ENCODE data around the gene FCMR.

DNA sequence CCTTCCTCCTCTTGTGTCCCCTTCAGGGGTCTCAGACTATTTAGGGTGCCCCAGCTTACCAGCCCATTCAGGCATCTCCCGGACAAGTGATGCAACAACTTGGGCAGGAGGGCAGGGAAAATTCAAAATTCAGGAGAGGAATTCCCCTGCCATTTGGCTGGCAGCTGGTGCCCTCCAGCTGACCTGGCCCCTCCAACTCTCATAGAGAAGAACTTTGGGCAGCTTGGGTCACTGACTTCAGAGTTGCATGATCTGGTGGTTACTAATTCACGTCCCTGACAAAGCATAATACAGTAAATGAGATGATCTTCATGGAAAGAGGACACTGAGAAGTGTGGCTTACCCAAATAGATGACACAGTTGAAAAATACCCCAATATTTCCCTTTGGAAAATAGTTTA is 48.7 kb upstream of the FCMR start, which contains the start of gene FCAMR:
- TF ChIP-seq, protein P1, sequence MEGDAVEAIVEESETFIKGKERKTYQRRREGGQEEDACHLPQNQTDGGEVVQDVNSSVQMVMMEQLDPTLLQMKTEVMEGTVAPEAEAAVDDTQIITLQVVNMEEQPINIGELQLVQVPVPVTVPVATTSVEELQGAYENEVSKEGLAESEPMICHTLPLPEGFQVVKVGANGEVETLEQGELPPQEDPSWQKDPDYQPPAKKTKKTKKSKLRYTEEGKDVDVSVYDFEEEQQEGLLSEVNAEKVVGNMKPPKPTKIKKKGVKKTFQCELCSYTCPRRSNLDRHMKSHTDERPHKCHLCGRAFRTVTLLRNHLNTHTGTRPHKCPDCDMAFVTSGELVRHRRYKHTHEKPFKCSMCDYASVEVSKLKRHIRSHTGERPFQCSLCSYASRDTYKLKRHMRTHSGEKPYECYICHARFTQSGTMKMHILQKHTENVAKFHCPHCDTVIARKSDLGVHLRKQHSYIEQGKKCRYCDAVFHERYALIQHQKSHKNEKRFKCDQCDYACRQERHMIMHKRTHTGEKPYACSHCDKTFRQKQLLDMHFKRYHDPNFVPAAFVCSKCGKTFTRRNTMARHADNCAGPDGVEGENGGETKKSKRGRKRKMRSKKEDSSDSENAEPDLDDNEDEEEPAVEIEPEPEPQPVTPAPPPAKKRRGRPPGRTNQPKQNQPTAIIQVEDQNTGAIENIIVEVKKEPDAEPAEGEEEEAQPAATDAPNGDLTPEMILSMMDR (IDR thresholded peaks at IDR 0.05) = no peak
- no peak for TF ChIP-seq EZH2 (IDR thresholded peaks at IDR 0.05; ENCODE audit: borderline replicate concordance, insufficient read depth, low read depth, low read length, poor library complexity, severe bottlenecking)

Measured in B cell (primary cell).